GM10266 (cell line): ENCODE results near the gene BAHCC1.

ENCODE experiments used
- DNase-seq: peaks from one replicate; pipeline ENCODE4 v3.0.0; 2012; ENCODE audit errors: extremely low spot score
- TF ChIP-seq, protein P1 (sequence below): IDR thresholded peaks from 2 replicates; pipeline ENCODE4 v1.5.1; 2012; ENCODE audit warnings: mild to moderate bottlenecking, low read depth; ENCODE audit not compliant: control insufficient read depth, insufficient read depth; ENCODE audit errors: missing control alignments

Gene BAHCC1

GRCh38 chr17:81380666-81381518, 14.4 kb upstream of the BAHCC1 start:
- no peak for DNase-seq
- TF ChIP-seq, protein P1, sequence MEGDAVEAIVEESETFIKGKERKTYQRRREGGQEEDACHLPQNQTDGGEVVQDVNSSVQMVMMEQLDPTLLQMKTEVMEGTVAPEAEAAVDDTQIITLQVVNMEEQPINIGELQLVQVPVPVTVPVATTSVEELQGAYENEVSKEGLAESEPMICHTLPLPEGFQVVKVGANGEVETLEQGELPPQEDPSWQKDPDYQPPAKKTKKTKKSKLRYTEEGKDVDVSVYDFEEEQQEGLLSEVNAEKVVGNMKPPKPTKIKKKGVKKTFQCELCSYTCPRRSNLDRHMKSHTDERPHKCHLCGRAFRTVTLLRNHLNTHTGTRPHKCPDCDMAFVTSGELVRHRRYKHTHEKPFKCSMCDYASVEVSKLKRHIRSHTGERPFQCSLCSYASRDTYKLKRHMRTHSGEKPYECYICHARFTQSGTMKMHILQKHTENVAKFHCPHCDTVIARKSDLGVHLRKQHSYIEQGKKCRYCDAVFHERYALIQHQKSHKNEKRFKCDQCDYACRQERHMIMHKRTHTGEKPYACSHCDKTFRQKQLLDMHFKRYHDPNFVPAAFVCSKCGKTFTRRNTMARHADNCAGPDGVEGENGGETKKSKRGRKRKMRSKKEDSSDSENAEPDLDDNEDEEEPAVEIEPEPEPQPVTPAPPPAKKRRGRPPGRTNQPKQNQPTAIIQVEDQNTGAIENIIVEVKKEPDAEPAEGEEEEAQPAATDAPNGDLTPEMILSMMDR, result no peak

DNA sequence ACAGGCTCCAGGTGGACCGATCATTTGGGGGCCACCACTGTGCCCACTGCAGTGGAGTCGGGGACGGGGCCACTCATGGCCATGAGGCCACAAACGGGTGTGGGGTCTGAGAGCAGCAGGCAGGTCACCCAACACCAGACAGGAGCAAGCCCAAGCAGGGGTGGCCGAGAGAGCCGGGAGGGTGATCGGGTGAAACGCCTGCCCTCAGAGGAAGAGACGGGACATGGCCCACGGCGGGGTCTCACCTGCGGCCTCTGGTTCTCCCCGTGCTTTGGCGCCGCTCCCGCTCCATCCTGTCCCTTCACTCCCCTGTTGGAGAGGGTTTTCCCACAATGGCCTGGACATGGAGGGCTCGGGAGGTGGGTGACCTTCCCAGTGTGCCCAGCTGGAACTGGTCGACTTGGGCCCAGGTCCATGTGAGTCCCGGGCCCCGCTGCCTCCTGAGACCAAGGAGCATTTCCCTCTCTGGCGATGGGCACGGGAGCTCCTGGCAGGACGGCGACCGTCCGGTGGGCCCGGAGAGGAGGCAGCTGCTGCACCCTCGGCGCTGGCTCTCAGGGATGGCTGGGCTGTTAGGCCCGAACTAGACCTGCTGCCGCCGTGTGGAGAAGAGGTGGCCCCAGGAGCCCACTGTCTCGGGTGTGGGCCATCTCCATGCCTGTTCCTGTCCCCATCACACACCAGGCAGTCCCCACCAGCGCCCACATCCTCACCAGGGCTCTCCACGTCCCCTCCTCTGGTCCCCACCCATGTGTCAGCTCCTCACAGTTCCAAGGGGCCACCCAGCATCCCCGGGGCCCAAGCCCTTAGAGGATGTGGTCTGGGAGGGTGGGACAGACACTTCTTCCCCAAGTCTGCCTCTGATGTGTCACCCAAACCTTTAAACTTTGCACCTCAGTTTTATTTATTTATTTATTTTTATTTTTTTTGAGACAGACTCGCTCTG, 13.4 kb upstream of the BAHCC1 start:
- TF ChIP-seq, protein P1, result no peak
- DNase-seq, result no peak

DNA sequence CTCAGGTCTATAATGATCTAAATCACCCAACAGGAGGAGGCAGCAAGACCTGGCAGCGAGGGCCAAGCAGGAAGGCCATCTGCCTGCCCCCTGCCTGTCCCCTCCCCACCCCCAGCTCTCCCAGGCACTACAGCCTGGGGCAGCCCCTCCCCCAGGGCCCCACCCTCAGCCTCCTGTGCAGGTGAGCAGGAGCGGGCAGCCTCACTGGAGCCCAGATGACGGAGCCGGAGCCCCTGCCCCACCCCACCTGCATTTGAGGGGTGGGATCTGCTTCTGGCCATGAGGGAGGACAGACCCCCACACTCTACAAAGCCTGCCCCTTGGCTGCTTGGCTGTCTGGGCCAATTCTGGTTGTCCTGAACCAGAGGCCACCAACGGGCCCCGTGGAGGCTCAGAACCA, 12.4 kb upstream of the BAHCC1 start:
- TF ChIP-seq, protein P1, result no peak
- DNase-seq, result no peak

GRCh38 chr17:81383504-81384421, 11.5 kb upstream of the BAHCC1 start:
- DNase-seq, result no peak
- TF ChIP-seq, protein P1, result no peak

GRCh38 chr17:81384929-81385319, 10.3 kb upstream of the BAHCC1 start:
- TF ChIP-seq, protein P1, result no peak
- no peak for DNase-seq

DNA sequence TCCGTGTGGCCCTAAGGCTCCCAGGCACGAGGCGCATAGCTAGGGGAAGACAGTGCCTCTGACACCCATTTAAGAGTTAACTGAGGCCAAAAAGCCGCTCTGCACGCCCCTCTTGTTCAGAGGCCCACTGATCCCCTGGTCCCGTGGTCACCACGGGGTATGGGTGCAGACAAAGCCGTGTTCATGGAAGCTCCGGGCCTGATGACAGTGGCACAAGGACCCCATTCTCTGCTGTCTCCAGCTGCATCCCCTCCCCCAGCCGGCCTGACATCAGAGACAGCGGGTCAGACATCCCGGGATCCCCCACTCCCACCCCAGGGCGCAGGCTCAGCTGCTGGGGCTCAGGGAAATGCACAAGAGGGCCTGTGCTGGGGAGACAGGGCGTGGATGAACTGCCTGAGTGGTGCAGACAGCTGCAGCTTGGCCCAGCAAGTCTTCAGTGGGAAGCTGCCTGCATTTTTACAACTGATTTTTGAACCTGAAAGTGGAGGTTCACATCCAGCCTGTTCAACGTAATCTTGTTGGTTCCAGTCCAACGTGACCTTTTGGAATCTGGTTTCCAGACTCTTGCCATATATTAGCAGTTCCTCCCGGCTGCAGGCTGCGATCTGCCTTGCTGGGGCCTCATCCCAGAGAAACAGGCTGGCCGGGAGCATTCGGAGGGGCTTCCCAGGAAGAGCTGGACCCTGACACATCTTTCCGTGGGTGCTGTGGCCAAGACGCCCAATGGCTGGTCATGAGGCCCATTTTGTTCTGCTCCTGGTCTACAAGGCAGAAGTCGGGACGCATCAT, 9.7 kb upstream of the BAHCC1 start:
- TF ChIP-seq, protein P1, result no peak

More for the DNA sequence above, 9.7 kb upstream of the BAHCC1 start:
- DNase-seq, result no peak
